Lower leg skin (tissue), 3 donors: ENCODE data around the gene ZSCAN20.

Source experiments
- CTCF ChIP-seq, 3 donors: fragments of 450-650 bp; IDR thresholded peaks; one replicate each; pipeline ENCODE4 v1.5.1; 2016; ENCODE audit warnings: antibody characterized with exemption in 3 of 3, mild to moderate bottlenecking in 3 of 3, moderate library complexity in 2 of 3
- POLR2A ChIP-seq, 2 donors: fragments of 450-650 bp; IDR thresholded peaks; one replicate each; pipeline ENCODE4 v1.6.1; 2016 to 2017; ENCODE audit warnings: antibody characterized with exemption in 2 of 2, mild to moderate bottlenecking in 1 of 2, moderate library complexity in 1 of 2

- TF ChIP-seq POLR2A (IDR thresholded peaks at IDR 0.05), result no peak
- TF ChIP-seq CTCF (IDR thresholded peaks at IDR 0.05), result no peak
Observed at GRCh38 chr1:33537885-33538284, 65.4 kb downstream of the ZSCAN20 start.
